ENCODE results near the gene BIN2. TPM values are rescaled to one million over a fixed set of nuclear protein-coding genes. Genes with fewer than 3 reads are reported as not detected.
A peak's percentile ranks its signal among the peaks of the same experiment; 100 is the strongest.

BIN2 gene
- total and polyA plus RNA-seq, 9 of the 15 experiments (the other 6 are each of a cell fraction or from before 2014, with no cell fraction given), result 0.04 to 0.39 (median 0.25) TPM; not detected in 1

DNA sequence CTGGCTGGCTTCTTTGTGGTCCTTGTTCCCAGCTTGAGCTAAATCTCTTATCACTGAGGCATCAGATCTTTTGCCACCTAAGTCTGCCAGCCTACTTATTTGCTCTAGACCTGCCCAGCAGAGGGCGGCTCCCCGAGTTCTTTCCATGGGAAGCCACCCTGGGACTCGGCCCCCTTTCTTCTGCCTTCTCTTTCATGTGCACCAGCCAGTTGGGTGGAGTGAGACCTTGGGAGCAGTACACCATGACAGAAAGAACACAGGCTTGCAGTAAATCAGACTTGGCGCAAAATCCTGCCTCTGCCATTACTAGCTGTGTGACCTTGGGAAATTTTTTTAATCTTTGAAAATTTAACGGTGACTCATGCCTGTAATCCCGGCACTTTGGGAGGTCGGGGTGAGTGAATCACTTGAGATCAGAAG lies 61.2 kb downstream of the BIN2 start:
- H3K4me3 ChIP-seq, result no peak overlapping the region
- no peaks in the 10 kb centered on the region for H3K9me3 ChIP-seq (replicated peaks; ENCODE audit: control insufficient read depth, insufficient read depth, low read depth, low read length)
- H3K9ac ChIP-seq (ENCODE audit: insufficient read depth in 1 of 2, low read depth in 2 of 2, low read length in 2 of 2), result no peak overlapping the region
- H3K27me3 ChIP-seq (ENCODE audit: control insufficient read depth in 2 of 2, insufficient read depth in 2 of 2, low read length in 2 of 2), result no peaks in the 10 kb centered on the region
- H3K4me1 ChIP-seq (replicated peaks in 1 of 2; ENCODE audit: control insufficient read depth in 2 of 2, insufficient read depth in 2 of 2, low read length in 2 of 2), result peaks cover 0 to 6% of the 10 kb centered on the region in 2 experiments; a peak in 3 of 5 replicates
- DNase-seq (ENCODE audit: extremely low read depth in 1 of 4, low spot score in 3 of 4) (peak in 2 of 4 experiments; percentile 29 to 64), FAIRE-seq (no peak), ATAC-seq (peak; percentile 64)
- POLR2A ChIA-PET, result interaction anchor here (0.6 to 2.0 kb wide), 4 partner anchors 10 to 162 kb away, joined by 3 to 4 read pairs (median 4); partner anchors contain the start of gene DAZAP2
- BruUV-seq (replicated peaks), result no TSS peak
- H3K27ac ChIP-seq (ENCODE audit: extremely low read depth, low read depth, low read length), result no peak overlapping the region
- H2AFZ ChIP-seq (ENCODE audit: low read depth, low read length), result peak overlapping the region; percentile 71; the same call in 1 of the 2 replicates
- H3K9me1 ChIP-seq (ENCODE audit: control insufficient read depth, insufficient read depth, low read length), result no peaks in the 10 kb centered on the region
- intact Hi-C loops (cut with micrococcal nuclease) (no loop called here), in situ Hi-C loops (cut with MboI) (no loop called here)
- WGBS (ENCODE audit: insufficient coverage, low coverage, missing lambda C conversion rate), result 12% methylated on average over 7 of the region's 7 CpGs
- H3K4me2 ChIP-seq (ENCODE audit: insufficient read depth, low read length), result no peak overlapping the region; the same call in 1 of the 2 replicates
- no peaks in the 10 kb centered on the region for H4K20me1 ChIP-seq (replicated peaks; ENCODE audit: control insufficient read depth, insufficient read depth, low read length)
- CTCF ChIA-PET (ENCODE audit: low intra/inter-chr PET ratio), result interaction anchor here (1.1 kb wide), 1 partner anchor 30 kb away, joined by 3 read pairs; no protein-coding TSS in a partner anchor
- peaks cover 13% of the 10 kb centered on the region; the same call in 1 of the 3 replicates for H3K36me3 ChIP-seq (ENCODE audit: control insufficient read depth, insufficient read depth, low read length)
- H3K79me2 ChIP-seq (ENCODE audit: control insufficient read depth, insufficient read depth, low read length), result peaks cover 13% of the 10 kb centered on the region; the same call in 2 of the 3 replicates
- TF ChIP-seq ETV6 (IDR thresholded peaks at IDR 0.05; ENCODE audit: borderline replicate concordance in 1 of 2, low read depth in 2 of 2, low read length in 1 of 2) (no peak), ETV6 (CRISPR knock-in tag; IDR thresholded peaks at IDR 0.05; ENCODE audit: borderline replicate concordance) (no peak), SMC3 (conservative IDR thresholded peaks at IDR 0.05; ENCODE audit: insufficient read depth, low read depth, low read length) (peak; percentile 34; the same call in 1 of the 2 replicates), DPF2 (IDR thresholded peaks at IDR 0.05) (peak; percentile 45; the same call in 1 of the 2 replicates), FOSL1 (tag; conservative IDR thresholded peaks at IDR 0.05) (peak; percentile 73), ATF3 (IDR thresholded peaks at IDR 0.05) (peak; percentile 85), ATF3 (CRISPR knock-in tag; conservative IDR thresholded peaks at IDR 0.05) (no peak), CTCF (IDR thresholded peaks at IDR 0.05 in 2 of 3, conservative IDR thresholded peaks at IDR 0.05 in 1 of 3; ENCODE audit: insufficient read depth in 2 of 3, low read depth in 1 of 3, low read length in 3 of 3) (peak; percentile 50 to 55 (median 52)), MEIS2 (IDR thresholded peaks at IDR 0.05; ENCODE audit: partially characterized antibody) (peak; percentile 36)
- TF ChIP-seq, protein P1, sequence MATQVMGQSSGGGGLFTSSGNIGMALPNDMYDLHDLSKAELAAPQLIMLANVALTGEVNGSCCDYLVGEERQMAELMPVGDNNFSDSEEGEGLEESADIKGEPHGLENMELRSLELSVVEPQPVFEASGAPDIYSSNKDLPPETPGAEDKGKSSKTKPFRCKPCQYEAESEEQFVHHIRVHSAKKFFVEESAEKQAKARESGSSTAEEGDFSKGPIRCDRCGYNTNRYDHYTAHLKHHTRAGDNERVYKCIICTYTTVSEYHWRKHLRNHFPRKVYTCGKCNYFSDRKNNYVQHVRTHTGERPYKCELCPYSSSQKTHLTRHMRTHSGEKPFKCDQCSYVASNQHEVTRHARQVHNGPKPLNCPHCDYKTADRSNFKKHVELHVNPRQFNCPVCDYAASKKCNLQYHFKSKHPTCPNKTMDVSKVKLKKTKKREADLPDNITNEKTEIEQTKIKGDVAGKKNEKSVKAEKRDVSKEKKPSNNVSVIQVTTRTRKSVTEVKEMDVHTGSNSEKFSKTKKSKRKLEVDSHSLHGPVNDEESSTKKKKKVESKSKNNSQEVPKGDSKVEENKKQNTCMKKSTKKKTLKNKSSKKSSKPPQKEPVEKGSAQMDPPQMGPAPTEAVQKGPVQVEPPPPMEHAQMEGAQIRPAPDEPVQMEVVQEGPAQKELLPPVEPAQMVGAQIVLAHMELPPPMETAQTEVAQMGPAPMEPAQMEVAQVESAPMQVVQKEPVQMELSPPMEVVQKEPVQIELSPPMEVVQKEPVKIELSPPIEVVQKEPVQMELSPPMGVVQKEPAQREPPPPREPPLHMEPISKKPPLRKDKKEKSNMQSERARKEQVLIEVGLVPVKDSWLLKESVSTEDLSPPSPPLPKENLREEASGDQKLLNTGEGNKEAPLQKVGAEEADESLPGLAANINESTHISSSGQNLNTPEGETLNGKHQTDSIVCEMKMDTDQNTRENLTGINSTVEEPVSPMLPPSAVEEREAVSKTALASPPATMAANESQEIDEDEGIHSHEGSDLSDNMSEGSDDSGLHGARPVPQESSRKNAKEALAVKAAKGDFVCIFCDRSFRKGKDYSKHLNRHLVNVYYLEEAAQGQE (IDR thresholded peaks at IDR 0.05; ENCODE audit: borderline replicate concordance), result peak; percentile 33; the same call in 1 of the 2 replicates
- TF ChIP-seq, protein P1 (CRISPR knock-in tag; IDR thresholded peaks at IDR 0.05; ENCODE audit: low read depth), result no peak

All from K562 (cell line).